Suprapubic skin (tissue), 3 donors: ENCODE results near the gene ANKRD6.

Source experiments
- CTCF ChIP-seq, 2 donors: fragments of 200-600 bp in 1 of 2; fragments of 450-650 bp in 1 of 2; sonication (generic) in 1 of 2; IDR thresholded peaks; one replicate each; pipeline ENCODE4 v1.5.1; 2016 to 2019; ENCODE audit warnings: antibody characterized with exemption in 2 of 2, mild to moderate bottlenecking in 1 of 2, moderate library complexity in 1 of 2
- POLR2A ChIP-seq, 2 donors: fragments of 450-650 bp; IDR thresholded peaks; one replicate each; pipeline ENCODE4 v1.6.1; 2017; ENCODE audit warnings: antibody characterized with exemption in 2 of 2, mild to moderate bottlenecking in 2 of 2, moderate library complexity in 2 of 2

- TF ChIP-seq POLR2A (IDR thresholded peaks at IDR 0.05) (no peak), CTCF (IDR thresholded peaks at IDR 0.05) (no peak)
Observed at GRCh38 chr6:89660981-89661380, 228.0 kb downstream of the ANKRD6 start.
